ENCODE results near the gene ANKRD10. TPM values are rescaled to one million over a fixed set of nuclear protein-coding genes. Genes with fewer than 3 reads are reported as not detected.

ANKRD10 gene
- total RNA-seq, 4 donors from 2014 or later, result 39.5 to 94.4 (median 56.2) TPM

DNA sequence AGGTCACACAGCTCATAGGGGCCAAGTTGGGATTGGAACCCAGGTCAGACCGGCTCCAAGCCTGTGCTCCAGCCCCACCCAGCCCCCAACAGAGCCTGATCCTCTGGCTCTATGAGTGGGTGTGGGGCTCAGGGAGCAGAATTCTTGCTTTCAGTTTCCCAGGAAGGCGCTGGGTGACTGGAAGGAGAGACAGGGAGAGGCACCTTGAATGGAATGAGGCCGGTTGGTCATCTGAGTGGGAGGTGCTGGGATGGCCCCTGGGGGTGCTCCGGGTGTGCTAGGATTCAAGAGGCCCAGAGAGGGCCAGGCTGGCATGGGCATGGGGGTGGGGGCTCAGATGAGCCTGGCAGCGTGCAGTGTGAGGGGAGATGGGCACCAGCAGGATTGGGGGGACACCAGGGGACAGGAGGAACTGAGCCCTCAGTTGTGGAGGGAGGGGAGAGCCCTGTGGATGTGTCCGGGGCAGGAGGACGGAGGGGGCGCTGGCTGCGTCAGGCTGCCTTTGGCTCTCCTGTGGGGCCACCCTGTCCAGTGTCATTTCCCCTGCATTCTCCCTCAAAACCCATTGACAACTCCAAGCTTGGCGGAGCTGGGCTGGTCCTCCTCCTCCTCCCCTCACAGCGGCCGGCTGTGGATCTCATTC is 31.2 kb upstream of the ANKRD10 start:
- H3K9me3 ChIP-seq, result no peaks in the 10 kb centered on the region
- H3K4me1 ChIP-seq, result peaks cover 3% of the 10 kb centered on the region
- DNase-seq (ENCODE audit: low spot score in 2 of 2), result no peak
- no peak overlapping the region for H3K27ac ChIP-seq
- no peaks in the 10 kb centered on the region for H3K36me3 ChIP-seq
- WGBS, result 88% methylated on average over 9 of the region's 12 CpGs
- H3K4me3 ChIP-seq, result no peak overlapping the region
- H3K27me3 ChIP-seq, result no peaks in the 10 kb centered on the region
- TF ChIP-seq, protein P1, sequence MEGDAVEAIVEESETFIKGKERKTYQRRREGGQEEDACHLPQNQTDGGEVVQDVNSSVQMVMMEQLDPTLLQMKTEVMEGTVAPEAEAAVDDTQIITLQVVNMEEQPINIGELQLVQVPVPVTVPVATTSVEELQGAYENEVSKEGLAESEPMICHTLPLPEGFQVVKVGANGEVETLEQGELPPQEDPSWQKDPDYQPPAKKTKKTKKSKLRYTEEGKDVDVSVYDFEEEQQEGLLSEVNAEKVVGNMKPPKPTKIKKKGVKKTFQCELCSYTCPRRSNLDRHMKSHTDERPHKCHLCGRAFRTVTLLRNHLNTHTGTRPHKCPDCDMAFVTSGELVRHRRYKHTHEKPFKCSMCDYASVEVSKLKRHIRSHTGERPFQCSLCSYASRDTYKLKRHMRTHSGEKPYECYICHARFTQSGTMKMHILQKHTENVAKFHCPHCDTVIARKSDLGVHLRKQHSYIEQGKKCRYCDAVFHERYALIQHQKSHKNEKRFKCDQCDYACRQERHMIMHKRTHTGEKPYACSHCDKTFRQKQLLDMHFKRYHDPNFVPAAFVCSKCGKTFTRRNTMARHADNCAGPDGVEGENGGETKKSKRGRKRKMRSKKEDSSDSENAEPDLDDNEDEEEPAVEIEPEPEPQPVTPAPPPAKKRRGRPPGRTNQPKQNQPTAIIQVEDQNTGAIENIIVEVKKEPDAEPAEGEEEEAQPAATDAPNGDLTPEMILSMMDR (IDR thresholded peaks at IDR 0.05), result no peak
- no peak for TF ChIP-seq POLR2AphosphoS5 (IDR thresholded peaks at IDR 0.05)
- no peak for TF ChIP-seq POLR2A (IDR thresholded peaks at IDR 0.05)
- TF ChIP-seq EP300 (IDR thresholded peaks at IDR 0.05), result no peak

DNA sequence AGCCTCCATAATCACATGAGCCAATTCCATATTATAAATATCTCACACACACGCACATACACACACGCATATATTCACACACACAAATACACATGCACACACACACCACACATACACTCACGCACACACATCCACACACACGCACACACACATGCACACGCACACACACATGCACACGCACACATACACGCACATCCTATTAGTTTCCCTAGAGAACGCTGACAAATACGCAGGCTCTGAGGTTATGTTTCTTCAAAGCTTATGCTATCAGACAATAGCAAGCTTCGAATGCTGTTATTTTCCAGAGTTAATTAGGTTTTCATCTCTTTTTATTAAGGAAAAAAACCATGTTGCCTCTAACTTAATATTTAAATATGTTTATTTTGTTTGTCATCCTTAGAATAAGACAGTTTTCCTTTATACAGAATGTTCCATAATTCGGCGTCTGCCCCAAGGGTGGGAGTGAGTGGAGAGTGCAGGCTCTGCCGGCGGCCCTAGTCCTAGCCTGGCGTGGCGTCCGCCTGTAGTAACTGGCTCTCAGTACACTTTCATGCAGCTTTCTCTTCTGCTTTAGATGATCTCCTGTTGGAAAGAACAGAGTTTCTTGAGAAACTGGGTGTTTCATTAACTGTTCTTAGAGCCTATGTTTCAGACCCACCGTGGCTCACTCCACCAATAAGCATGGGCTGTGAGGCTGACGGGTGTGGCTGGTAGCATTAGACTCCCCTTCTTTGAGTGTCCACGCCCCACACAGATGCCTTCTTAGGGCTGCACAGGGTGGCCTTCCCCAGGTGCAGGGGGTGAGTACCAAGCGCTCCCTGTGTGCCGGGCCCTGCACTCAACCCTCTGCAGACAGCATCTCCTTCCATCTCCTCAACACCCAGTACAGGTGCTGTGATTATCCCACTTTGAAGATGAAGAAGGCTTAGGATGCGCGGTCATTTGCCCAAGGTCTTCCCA is 30.4 kb upstream of the ANKRD10 start:
- Histone ChIP-seq H3K27ac (no peak overlapping the region), H3K9me3 (no peaks in the 10 kb centered on the region), H3K27me3 (no peaks in the 10 kb centered on the region), H3K4me3 (no peak overlapping the region), H3K4me1 (peaks cover 3% of the 10 kb centered on the region), H3K36me3 (no peaks in the 10 kb centered on the region)
- no peak for DNase-seq (ENCODE audit: low spot score in 2 of 2)
- TF ChIP-seq POLR2A (IDR thresholded peaks at IDR 0.05) (no peak), EP300 (IDR thresholded peaks at IDR 0.05) (no peak), POLR2AphosphoS5 (IDR thresholded peaks at IDR 0.05) (no peak)
- TF ChIP-seq, protein P1 (IDR thresholded peaks at IDR 0.05), result no peak
- 93% methylated on average over 23 of the region's 24 CpGs for WGBS

GRCh38 chr13:110944121-110944967 is 29.5 kb upstream of the ANKRD10 start:
- H3K36me3 ChIP-seq, result no peaks in the 10 kb centered on the region
- TF ChIP-seq, protein P1 (IDR thresholded peaks at IDR 0.05), result peak; percentile 39 to 43
- no peak for TF ChIP-seq POLR2AphosphoS5 (IDR thresholded peaks at IDR 0.05)
- peaks cover 3% of the 10 kb centered on the region for H3K4me1 ChIP-seq
- no peaks in the 10 kb centered on the region for H3K27me3 ChIP-seq
- WGBS, result 40% methylated on average over 5 of the region's 8 CpGs
- no peaks in the 10 kb centered on the region for H3K9me3 ChIP-seq
- no peak overlapping the region for H3K27ac ChIP-seq
- no peak for DNase-seq (ENCODE audit: low spot score in 2 of 2)
- no peak overlapping the region for H3K4me3 ChIP-seq

- Histone ChIP-seq H3K27ac (no peak overlapping the region), H3K4me3 (no peak overlapping the region), H3K9me3 (no peaks in the 10 kb centered on the region), H3K27me3 (no peaks in the 10 kb centered on the region), H3K4me1 (peaks cover 3% of the 10 kb centered on the region), H3K36me3 (no peaks in the 10 kb centered on the region)
- no peak for DNase-seq (ENCODE audit: low spot score in 2 of 2)
- WGBS, result 77% methylated on average over 4 of the region's 4 CpGs
- no peak for TF ChIP-seq POLR2AphosphoS5 (IDR thresholded peaks at IDR 0.05)
- TF ChIP-seq EP300 (IDR thresholded peaks at IDR 0.05), result no peak
- no peak for TF ChIP-seq POLR2A (IDR thresholded peaks at IDR 0.05)
Observed at GRCh38 chr13:110942248-110942981, 27.5 kb upstream of the ANKRD10 start.
